Right forelimb (tissue), 1 donor: Measurements from ENCODE around the gene RMND5B.
"Not testable (repeated sequence)": the region's sequence is repeated elsewhere in the genome, so short reads cannot be mapped to it uniquely, and the experiment has no call there.

ENCODE experiments used
- DNase-seq: peaks from one replicate; pipeline ENCODE4 v3.0.0-alpha.2; 2018

Gene RMND5B

GRCh38 chr5:178130576-178131445, at the start of gene RMND5B:
RMND5B (plus strand) TSS chr5:178131014; CDS start chr5:178138120, 7,106 bp downstream.
- DNase-seq: peak; percentile 85

- no peak for DNase-seq
Measured at GRCh38 chr5:178081571-178082243, 49.1 kb upstream of the RMND5B start.

- no peak for DNase-seq
Measured at GRCh38 chr5:178083922-178084321, 46.9 kb upstream of the RMND5B start.

GRCh38 chr5:178085316-178085715, 45.5 kb upstream of the RMND5B start:
- DNase-seq: no peak

GRCh38 chr5:178086266-178086665, 44.5 kb upstream of the RMND5B start:
- no peak for DNase-seq

GRCh38 chr5:178087199-178087598, 43.6 kb upstream of the RMND5B start:
- not testable (repeated sequence) for DNase-seq

- no peak for DNase-seq
Measured at GRCh38 chr5:178090856-178091255, 40.0 kb upstream of the RMND5B start.

GRCh38 chr5:178093134-178093533, 37.7 kb upstream of the RMND5B start:
- DNase-seq: no peak

GRCh38 chr5:178094345-178094744, 36.5 kb upstream of the RMND5B start:
- DNase-seq: no peak

- no peak for DNase-seq
Measured at GRCh38 chr5:178098685-178099084, 32.1 kb upstream of the RMND5B start.

- no peak for DNase-seq
Measured at GRCh38 chr5:178103612-178104011, 27.2 kb upstream of the RMND5B start.

- no peak for DNase-seq
Measured at GRCh38 chr5:178104492-178104891, 26.3 kb upstream of the RMND5B start.

GRCh38 chr5:178106086-178106485, 24.7 kb upstream of the RMND5B start:
- DNase-seq: no peak

GRCh38 chr5:178106556-178107239, 24.1 kb upstream of the RMND5B start:
- no peak for DNase-seq

GRCh38 chr5:178107756-178108310, 23.0 kb upstream of the RMND5B start:
- DNase-seq: no peak

GRCh38 chr5:178108446-178108845, 22.4 kb upstream of the RMND5B start:
- no peak for DNase-seq

GRCh38 chr5:178108966-178109365, 21.8 kb upstream of the RMND5B start:
- DNase-seq: no peak

GRCh38 chr5:178110511-178110910, 20.3 kb upstream of the RMND5B start:
- DNase-seq: no peak

GRCh38 chr5:178111925-178112324, 18.9 kb upstream of the RMND5B start:
- no peak for DNase-seq

GRCh38 chr5:178112545-178112944, 18.3 kb upstream of the RMND5B start:
- DNase-seq: no peak

- DNase-seq: peak; percentile 63
Measured at GRCh38 chr5:178113141-178113787, 17.6 kb upstream of the RMND5B start, which contains the start of gene N4BP3. N4BP3 (plus strand) TSS chr5:178113532; CDS start chr5:178119584, 6,052 bp downstream.

GRCh38 chr5:178113841-178114324, 16.9 kb upstream of the RMND5B start:
- DNase-seq: no peak
